GM12891 (cell line): ENCODE measurements around the gene IL3RA.

Source experiments
- POLR2A ChIP-seq: IDR thresholded peaks from 2 replicates; pipeline ENCODE4 v1.6.1; 2011; ENCODE audit warnings: low read depth, low read length, control low read depth
- POLR2AphosphoS5 ChIP-seq: IDR thresholded peaks from 2 replicates; pipeline ENCODE4 v1.6.1; 2011; ENCODE audit warnings: low read depth, low read length, control low read depth
- POU2F2 ChIP-seq: IDR thresholded peaks from 2 replicates; pipeline ENCODE4 v1.6.1; 2011; ENCODE audit warnings: low read depth, mild to moderate bottlenecking, control low read depth, low read length, moderate library complexity
- SPI1 ChIP-seq: IDR thresholded peaks from 2 replicates; pipeline ENCODE4 v1.6.1; 2011; ENCODE audit warnings: low read depth, low read length, control low read depth
- TAF1 ChIP-seq: IDR thresholded peaks from 2 replicates; pipeline ENCODE4 v1.6.1; 2011; ENCODE audit warnings: low read depth, low read length, control low read depth

GRCh38 chrX:1334854-1335253 is 1.7 kb upstream of the IL3RA start:
- no peak for TF ChIP-seq POLR2A
- TF ChIP-seq SPI1, result no peak
- no peak for TF ChIP-seq TAF1
- TF ChIP-seq POLR2AphosphoS5, result no peak
- TF ChIP-seq POU2F2, result no peak
